Measurements from ENCODE around the gene RCE1.
A peak's percentile ranks its signal among the peaks of the same experiment; 100 is the strongest.
"Not testable (repeated sequence)": the region's sequence is repeated elsewhere in the genome, so short reads cannot be mapped to it uniquely, and the experiment has no call there.

Gene RCE1

DNA sequence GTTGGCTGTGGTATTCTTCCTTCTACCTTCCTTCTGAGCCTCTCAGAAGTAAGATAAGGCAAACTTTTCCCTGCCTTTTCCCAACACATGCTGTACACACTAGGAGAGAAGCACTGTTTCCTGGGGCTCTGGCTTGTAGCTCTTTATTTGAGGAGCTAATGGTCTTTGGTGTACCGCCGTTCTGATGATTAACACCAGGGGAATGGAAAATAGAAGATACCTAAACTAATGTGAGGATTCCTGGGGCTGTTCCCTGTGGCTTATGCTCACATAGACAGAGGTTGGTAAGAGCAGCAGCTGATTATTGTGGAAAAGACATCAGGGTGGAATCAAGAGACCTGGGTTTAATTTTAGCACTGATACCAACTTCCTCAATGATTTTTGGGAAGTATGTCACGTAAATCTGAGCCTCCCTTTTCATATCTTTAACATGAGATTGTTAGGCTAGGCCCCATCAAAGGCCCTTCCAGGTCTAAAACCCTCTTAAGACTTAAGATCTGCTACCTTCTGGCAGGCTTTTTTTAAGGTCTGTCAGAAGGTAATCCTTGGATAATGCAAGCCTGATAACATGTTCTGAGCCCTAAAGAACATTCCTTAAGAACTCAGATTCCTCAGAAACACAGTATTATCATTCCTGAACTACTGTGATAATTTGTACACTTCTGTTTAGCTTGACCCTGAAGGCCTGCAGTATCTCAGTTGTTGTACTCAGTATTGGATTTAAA, 24.8 kb upstream of the RCE1 start:
- Histone ChIP-seq H3K27ac (no peak overlapping the region), H3K4me3 (no peak overlapping the region)
- TF ChIP-seq, protein P1, sequence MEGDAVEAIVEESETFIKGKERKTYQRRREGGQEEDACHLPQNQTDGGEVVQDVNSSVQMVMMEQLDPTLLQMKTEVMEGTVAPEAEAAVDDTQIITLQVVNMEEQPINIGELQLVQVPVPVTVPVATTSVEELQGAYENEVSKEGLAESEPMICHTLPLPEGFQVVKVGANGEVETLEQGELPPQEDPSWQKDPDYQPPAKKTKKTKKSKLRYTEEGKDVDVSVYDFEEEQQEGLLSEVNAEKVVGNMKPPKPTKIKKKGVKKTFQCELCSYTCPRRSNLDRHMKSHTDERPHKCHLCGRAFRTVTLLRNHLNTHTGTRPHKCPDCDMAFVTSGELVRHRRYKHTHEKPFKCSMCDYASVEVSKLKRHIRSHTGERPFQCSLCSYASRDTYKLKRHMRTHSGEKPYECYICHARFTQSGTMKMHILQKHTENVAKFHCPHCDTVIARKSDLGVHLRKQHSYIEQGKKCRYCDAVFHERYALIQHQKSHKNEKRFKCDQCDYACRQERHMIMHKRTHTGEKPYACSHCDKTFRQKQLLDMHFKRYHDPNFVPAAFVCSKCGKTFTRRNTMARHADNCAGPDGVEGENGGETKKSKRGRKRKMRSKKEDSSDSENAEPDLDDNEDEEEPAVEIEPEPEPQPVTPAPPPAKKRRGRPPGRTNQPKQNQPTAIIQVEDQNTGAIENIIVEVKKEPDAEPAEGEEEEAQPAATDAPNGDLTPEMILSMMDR (IDR thresholded peaks at IDR 0.05): no peak
- no peak for DNase-seq (ENCODE audit: low spot score)

- no peak for DNase-seq (ENCODE audit: low spot score)
- Histone ChIP-seq H3K27ac (no peak overlapping the region), H3K4me3 (no peak overlapping the region)
- TF ChIP-seq, protein P1 (IDR thresholded peaks at IDR 0.05): no peak
Observed at GRCh38 chr11:66820381-66820780, 22.9 kb upstream of the RCE1 start.

GRCh38 chr11:66820901-66821300, 22.3 kb upstream of the RCE1 start:
- Histone ChIP-seq H3K27ac (no peak overlapping the region), H3K4me3 (no peak overlapping the region)
- no peak for DNase-seq (ENCODE audit: low spot score)
- TF ChIP-seq, protein P1 (IDR thresholded peaks at IDR 0.05): no peak

GRCh38 chr11:66823700-66824099, 19.5 kb upstream of the RCE1 start:
- no peak for DNase-seq (ENCODE audit: low spot score)
- H3K27ac ChIP-seq: no peak overlapping the region
- TF ChIP-seq, protein P1 (IDR thresholded peaks at IDR 0.05): no peak
- H3K4me3 ChIP-seq: no peak overlapping the region

- H3K27ac ChIP-seq; DNase-seq (ENCODE audit: low spot score); H3K4me3 ChIP-seq: not testable (repeated sequence)
Observed at GRCh38 chr11:66824573-66824972, 18.7 kb upstream of the RCE1 start.

DNA sequence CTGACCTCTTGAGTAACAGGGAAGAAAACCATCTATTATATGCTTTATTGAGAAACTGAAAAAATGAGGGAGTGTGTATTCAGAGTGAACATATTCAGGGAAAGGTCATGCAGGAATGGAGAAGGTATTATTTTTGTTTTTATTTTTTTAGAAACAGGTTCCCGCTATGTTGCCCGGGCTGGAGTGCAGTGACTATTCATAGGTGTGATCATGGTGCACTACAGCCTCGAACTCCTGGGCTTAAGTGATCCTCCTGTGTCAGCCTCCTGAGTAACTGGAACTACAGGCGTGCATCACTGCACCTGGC, 8.7 kb upstream of the RCE1 start:
- Histone ChIP-seq H3K4me3 (no peak overlapping the region), H3K27ac (peak overlapping the region in 1 of 2 donors; percentile 22)
- peak; percentile 41 for DNase-seq (ENCODE audit: low spot score)
- TF ChIP-seq, protein P1 (IDR thresholded peaks at IDR 0.05): no peak

GRCh38 chr11:66834943-66835342, 8.3 kb upstream of the RCE1 start:
- no peak overlapping the region for H3K4me3 ChIP-seq
- TF ChIP-seq, protein P1 (IDR thresholded peaks at IDR 0.05): no peak
- peak overlapping the region in 1 of 2 donors; percentile 22 for H3K27ac ChIP-seq
- DNase-seq (ENCODE audit: low spot score): peak; percentile 7

All from coronary artery (tissue), 2 donors.